BLaER1 (cell line): ENCODE measurements around the gene PTPN4.

Source experiments
- H3K27ac ChIP-seq: shearing (Covaris generic); formaldehyde crosslinking; 2 replicates; pipeline ENCODE4 v1.8.1; 2022
- H3K27me3 ChIP-seq: shearing (Covaris generic); formaldehyde crosslinking; 2 replicates; pipeline ENCODE4 v1.8.1; 2022
- H3K36me3 ChIP-seq: shearing (Covaris generic); formaldehyde crosslinking; 2 replicates; pipeline ENCODE4 v1.8.1; 2022
- H3K4me1 ChIP-seq: shearing (Covaris generic); formaldehyde crosslinking; 2 replicates; pipeline ENCODE4 v1.8.1; 2022
- H3K4me2 ChIP-seq: shearing (Covaris generic); formaldehyde crosslinking; 2 replicates; pipeline ENCODE4 v1.8.1; 2022
- H3K4me3 ChIP-seq: shearing (Covaris generic); formaldehyde crosslinking; 2 replicates; pipeline ENCODE4 v1.8.1; 2022
- H3K9ac ChIP-seq: shearing (Covaris generic); formaldehyde crosslinking; 2 replicates; pipeline ENCODE4 v1.8.1; 2022
- H3K9me3 ChIP-seq: shearing (Covaris generic); formaldehyde crosslinking; 2 replicates; pipeline ENCODE4 v1.8.1; 2022
- H4K20me1 ChIP-seq: shearing (Covaris generic); formaldehyde crosslinking; 2 replicates; pipeline ENCODE4 v1.8.1; 2022
- Cebpa-rat ChIP-seq: shearing (Covaris generic); IDR thresholded peaks from 2 replicates; pipeline ENCODE4 v1.8.1; 2022

PTPN4 gene

GRCh38 chr2:120032297-120032696, 272.6 kb downstream of the PTPN4 start:
- Histone ChIP-seq H3K9me3 (peaks cover 5% of the 10 kb centered on the region), H3K4me2 (no peak overlapping the region), H3K36me3 (peaks cover 18% of the 10 kb centered on the region; the same call in 1 of the 2 replicates), H3K4me1 (no peaks in the 10 kb centered on the region), H4K20me1 (peaks cover 12% of the 10 kb centered on the region; the same call in 1 of the 2 replicates), H3K27ac (no peak overlapping the region), H3K27me3 (no peaks in the 10 kb centered on the region), H3K9ac (no peak overlapping the region), H3K4me3 (no peak overlapping the region)
- no peak for TF ChIP-seq Cebpa-rat
